ENCODE data around the gene POLH.
A peak's percentile ranks its signal among the peaks of the same experiment; 100 is the strongest.
"Not testable (repeated sequence)": the region's sequence is repeated elsewhere in the genome, so short reads cannot be mapped to it uniquely, and the experiment has no call there.

The POLH gene

DNA sequence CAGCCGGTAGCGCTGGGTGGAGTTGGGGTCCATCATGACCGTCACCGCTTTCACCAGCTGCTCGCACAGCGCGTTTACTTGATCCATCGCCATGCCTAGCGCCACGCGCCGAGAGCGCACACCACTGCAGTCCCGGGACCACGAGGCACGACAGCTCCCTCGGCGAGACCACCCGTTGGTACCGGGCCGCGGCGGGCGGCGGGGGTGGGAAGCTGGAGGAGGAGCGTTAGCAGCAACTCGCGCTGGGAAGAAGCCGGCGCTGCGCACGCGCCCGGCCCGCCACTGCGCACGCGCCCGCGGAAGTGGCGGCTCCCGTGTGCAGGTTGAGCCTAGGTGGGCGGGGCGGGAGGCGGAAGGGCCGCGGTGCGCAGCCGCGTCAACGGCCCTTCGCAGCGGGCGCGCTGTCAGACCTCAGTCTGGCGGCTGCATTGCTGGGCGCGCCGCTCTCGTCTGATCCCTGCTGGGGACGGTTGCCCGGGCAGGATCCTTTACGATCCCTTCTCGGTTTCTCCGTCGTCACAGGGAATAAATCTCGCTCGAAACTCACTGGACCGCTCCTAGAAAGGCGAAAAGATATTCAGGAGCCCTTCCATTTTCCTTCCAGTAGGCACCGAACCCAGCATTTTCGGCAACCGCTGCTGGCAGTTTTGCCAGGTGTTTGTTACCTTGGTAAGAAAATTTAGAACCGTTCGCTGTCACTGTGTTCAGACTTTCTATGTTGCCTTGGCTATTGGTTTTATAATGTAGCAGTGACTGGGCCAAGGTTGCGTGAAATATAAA, at the start of gene POLH, which contains the start of gene XPO5:
Gene POLH, plus strand, starts transcription at position 414 of the 780 bp plus-strand sequence. CDS start 6,135 bp downstream, outside the sequence.
Gene XPO5, minus strand, starts transcription at position 267 of the 780 bp plus-strand sequence. Its CDS starts 174 bp downstream, at position 93.
- DNase-seq: peak; percentile 6 to 90 (median 82)

DNA sequence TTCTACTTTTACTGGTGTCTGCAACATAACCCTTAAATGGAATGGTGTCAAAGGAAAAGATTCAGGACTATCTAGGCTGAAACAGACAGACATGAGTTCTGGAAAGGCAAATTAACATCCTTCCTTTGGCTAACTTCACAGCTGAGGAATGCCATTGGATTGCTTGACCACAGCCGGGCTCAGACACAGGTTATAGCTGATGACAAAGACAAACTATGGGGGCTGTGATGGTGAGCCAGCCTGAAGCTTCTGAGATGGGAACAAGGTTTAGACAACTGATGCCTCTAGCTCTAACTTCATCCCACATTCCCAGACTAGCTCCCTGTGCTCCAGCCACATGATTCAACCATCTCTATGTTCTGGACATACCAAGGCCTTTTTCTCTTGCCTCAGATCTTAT, 43.8 kb upstream of the POLH start:
- DNase-seq: no peak

DNA sequence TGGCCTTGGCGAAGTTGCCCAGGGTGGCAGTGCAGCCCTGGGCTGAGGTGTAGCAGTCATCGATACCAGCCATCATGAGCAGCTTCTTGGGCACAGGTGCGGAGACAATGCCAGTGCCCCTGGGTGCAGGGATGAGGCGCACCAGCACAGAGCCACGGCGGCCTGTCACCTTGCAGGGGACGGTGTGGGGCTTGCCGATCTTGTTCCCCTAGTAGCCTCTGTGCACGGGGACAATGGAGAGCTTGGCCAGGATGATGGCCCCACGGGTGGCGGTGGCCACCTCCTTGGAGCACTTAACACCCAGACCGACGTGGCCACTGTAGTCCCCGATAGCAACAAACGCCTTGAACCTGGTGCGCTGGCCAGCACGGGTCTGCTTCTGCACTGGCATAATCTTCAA, 37.0 kb upstream of the POLH start:
- DNase-seq: not testable (repeated sequence)

DNA sequence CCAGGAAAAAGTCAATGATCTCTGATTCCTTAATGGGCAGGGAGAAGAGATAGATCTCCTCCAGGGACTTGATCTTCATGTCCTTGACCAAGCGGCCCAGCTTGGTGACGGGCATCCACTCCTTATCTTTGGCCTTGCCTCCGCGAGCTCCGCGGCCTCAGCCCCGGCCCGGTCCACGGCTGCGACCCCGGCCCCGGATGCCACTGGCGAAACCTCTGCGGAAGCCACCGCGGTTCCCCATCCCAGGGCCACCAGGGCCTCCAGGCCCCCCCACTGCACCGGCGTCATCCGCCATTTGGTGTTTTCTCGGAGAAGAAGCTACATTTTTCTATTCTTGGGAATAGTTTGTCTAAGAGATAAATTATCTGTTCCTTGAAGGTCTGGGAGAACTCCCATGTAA, 36.6 kb upstream of the POLH start:
- DNase-seq: not testable (repeated sequence)

DNA sequence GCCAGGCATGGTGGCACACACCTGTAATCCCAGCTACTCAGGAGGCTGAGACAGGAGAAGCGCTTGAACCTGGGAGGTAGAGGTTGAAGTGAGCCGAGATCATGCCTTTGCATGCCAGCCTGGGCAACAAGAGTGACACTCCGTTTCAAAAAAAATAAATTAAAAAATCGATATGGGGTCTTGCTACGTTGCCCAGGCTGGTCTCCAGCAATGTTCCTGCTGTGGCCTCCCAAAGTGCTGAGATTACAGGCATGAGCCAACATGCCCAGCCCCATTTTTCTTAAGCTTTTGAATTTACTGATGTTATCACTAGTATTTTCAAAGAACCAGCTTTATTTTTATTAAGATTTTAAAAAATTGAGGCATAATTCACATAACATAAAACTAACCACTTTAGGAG, 35.5 kb upstream of the POLH start:
- no peak for DNase-seq

DNA sequence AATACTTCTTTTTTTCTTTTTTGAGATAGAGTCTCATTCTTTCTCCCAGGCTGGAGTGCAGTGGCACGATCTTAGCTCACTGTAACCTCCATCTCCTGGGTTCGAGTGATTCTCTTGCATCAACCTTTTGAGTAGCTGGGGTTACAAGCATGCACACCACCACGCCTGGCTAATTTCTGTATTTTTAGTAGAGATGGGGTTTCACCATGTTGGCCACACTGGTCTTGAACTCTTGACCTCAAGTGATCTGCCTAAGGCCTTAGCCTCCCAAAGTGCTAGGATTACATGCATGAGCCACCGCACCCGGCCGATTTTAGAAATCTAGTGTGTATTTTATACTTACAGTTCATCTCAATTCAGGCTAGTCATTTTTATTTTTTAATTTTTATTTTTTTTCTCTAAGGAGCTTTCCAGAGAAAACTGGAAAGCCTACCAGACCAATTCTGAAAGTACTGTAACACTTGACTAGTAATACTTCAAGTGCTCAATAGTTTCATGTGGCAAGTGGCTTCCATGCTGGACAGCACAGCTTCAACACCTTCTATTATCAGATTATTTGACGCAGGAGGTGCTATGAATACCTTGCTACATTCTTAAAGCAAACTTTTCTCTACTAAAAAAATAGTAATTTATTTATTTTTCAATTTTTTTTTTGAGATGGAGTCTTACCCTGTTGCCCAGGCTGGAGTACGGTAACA, 34.1 kb upstream of the POLH start:
- DNase-seq: no peak

DNA sequence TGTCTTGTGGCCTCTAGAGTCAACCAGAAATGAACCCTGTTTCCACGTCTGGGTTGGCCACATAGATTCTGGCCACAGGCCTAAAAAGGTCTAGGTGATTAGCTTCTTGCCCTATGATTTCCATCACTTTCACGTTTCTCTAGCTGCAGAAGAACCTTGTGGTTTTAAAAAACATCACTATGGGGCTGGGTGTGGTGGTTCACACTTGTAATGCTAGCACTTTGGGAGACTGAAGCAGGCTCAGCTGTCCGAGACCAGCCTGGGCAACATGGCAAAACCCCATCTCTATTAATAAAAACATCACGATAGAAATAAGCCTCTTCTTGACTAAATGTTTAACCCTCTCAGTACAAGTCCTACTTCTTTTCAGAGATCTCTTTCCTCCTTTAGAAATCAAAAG, 31.5 kb upstream of the POLH start:
- no peak for DNase-seq

DNA sequence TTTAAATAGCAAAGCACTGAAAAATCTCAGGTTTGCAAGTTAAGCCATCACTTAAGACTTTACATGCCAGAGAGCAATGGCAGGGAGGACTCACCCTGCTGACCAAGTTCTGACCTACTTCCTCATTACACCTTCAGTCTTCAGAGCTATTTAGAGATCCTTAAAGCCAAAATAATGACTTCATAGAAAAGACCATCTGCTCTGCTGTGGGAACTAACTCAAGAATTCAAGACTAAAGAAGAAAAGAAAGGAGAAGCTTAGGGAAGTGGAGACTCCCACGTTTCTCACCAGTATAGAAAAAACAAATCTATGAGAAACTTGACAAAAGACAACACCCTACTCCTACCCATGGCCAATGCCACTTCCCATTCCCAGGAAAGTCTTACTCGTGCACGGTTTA, 28.8 kb upstream of the POLH start:
- no peak for DNase-seq

DNA sequence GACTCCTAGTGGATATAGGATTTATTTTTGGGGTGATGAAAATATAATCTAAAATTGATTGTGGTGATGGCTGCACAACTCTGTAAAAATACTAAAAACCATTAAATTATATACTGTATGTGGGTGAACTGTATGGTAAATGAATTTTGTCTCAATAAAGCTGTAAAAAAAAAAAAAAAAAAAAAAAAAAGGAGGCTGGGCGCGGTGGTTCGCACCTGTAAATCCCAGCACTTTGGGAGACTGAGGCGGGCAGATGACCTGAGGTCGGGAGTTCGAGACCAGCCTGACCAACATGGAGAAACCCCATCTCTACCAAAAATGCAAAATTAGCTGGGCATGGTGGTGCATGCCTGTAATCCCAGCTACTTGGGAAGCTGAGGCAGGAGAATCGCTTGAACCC, 18.4 kb upstream of the POLH start:
- not testable (repeated sequence) for DNase-seq

DNA sequence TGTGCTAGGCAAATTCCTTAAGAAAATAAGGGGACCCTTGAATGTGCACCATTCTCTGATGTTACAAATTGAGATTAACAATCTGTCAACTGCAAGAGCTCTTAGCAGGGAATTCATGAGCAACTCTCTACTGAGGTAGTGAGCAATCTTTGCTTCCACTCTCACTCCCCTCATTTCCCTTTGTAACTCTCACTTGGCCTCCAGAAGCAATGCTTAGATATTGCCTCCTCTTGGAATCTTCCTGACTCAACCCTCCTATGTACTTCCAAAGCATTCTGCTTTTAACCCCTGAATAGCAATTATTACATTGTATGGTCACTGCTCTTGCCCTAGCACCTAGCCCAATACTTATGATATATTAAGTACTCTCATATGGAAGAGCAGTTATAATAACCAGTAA, 16.7 kb upstream of the POLH start:
- DNase-seq: no peak

DNA sequence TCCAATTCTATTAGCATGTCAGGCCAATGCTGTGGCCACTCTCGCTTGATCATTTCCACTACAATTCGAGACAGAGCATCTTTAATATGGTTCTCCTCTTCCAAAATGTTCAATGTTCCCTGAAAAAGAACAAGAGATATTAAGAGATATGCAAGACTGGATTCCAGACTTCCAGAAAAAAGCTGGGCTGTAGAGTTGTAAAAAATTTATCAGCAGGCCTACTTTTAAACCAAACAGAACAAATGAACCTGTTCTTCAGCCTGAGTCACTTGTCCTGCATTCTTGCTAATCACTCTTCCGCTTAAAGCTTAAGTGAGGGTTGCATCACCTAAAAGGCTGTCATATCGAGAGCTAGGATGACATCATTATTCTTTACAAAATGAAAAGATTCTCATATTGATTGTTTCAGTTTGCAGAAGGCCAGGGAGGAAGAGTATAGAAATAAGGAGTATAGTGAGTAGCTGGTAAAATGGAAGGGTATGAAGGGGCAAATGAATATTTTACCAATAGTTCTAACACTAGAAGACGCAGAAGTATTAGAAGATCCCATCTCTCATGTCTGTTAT, 5.0 kb upstream of the POLH start:
- DNase-seq: no peak

DNA sequence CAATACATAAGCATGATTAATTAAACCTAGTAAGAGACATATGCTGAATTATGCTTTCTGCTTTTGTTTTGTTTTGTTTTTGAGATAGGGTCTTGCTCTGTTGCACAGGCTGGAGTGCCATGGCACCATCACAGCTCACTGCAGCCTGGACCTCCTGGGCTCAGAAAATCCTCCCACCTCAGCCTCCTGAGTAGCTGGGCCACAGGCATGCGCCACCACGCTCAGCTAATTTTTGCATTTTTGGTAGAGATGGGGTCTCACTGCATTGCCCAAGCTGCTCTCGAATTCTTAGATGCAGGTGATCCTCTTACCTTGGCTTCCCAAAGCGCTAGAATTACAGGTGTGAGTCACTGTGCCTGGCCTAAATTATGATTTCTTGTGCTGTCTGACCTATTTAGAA, 4.0 kb upstream of the POLH start:
- DNase-seq: no peak

DNA sequence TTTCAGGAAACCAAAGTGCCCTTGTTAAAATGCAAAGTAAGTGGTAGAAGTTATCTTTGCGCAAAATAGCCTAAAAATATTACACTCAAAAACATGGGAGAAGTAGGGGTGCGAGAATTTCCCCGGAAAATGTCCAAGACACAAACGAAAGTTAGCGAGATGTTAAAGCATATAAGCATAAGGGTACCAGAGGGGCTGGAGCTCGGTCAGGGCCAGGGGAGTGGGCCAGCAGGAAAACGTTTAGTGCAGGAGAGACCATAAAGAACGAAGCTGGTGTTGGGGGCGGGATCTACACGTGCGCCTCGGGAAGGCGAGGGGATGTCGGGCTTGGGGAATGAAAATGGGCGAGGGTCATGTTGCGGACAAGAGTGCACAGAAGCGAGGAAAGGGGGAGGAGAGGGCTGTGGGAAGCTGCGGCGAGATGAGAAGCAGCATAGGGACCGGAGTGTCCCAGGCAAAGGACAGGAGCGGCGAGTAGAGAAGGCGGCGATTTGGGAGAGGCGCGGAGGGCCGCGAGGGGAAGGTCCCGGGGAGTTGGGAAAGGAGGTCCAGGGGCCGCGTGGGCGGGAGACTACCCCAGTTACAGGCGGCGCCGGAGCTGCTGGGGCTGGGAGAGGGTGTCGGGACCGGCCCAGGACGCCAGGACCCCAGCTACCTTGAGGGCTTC, 747 bp upstream of the POLH start:
- peak in 18 of 58 donors; percentile 24 to 65 (median 42) for DNase-seq

DNA sequence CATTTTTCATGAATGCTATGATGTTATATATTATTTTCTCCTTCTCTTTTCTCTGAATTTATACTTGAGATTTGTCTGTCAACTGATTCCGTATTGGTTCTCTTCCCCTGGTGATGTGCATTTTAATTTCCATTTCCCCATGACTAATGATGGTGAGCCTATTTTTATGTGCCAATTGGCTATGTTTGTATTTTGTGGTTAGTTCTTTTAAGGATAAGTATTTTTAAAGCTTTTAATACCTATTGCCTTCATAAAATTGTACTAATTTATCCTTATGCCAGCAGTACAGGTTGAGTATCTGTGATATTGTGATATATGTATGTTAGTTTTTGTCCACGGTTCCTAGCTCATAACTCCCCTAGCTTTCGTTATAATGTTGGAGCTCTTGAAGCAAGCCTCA, 2.8 kb downstream of the POLH start:
- no peak for DNase-seq

DNA sequence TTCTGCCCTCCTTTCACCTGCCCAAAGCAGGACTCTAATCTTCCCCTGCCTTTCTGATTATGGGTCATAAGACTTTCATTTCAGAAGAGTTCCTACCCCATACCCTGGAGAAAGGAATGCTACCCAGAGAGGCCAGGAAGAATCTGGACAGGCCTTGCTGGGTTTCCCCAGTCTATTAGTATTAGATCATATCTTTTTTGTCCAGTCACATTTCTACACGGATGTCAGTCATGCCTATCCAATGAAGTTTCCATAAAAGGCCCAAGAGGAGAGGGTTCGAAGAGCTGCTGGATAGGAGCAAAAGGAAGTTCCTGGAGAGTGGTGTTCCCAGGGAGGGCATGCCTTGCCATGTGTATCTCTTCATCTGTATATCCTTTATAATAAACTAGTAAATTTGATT, 3.2 kb downstream of the POLH start:
- no peak for DNase-seq

DNA sequence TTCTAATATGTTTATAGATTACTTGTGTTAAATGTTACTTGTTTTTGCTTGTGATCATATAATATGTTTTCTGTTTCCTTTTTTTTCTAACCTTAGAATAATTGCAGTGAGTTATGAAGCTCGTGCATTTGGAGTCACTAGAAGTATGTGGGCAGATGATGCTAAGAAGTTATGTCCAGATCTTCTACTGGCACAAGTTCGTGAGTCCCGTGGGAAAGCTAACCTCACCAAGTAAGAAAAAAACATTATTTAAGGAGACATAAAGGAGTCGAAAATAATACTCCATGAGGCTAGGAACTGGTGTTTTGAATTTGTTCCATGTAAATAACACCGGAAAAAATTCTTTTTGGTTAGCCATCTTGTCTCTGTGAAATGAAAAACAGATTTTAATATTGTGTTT, 6.9 kb downstream of the POLH start:
- no peak for DNase-seq

DNA sequence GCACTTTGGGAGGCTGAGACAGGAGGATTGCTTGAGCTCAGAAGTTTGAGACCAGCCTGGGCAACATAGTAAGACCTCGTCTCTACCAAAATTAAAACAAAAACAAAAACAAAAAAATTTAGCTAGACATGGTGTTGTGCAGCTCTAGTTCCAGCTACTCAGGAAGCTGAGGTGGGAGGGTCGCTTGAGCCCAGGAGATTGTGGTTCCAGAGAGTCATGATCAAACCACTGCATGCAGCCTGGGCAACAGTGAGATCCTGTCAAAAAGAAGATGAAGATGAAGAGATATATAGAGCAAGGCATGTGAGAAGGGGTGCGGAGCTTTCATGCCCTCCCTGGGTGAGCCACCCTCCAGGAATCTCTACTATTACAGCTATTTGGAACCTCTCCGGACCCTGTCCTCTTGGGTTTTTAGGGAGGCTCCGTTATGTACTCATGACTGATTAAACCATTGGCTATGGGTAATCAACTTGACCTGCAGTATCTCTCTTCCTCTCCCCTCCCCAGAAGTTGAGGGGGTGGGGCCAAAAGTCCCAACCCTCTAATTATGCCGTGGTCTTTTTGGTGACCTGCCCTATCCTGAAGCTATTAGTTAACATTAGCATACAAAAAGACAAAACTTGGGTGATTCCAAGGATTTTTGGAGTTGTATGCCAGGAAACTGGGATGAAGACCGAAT, 9.0 kb downstream of the POLH start:
- DNase-seq: no peak

DNA sequence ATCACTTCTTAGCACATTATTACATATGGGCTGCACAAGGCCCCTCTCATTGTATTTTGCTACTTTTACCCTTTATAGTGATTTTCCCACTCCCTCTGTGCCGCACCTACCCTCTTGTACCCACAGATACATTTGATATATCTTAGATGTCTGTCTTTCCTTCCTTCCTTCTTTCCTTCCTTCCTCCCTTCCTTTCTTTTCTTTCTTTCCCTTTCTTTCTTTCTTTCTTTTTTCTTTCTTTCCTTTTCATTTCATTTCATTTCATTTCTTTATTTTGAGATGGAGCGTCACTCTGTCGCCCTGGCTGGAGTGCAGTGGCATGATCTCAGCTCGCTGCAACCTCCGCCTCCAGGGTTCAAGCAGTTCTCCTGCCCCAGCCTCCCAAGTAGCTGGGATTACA, 12.2 kb downstream of the POLH start:
- DNase-seq: no peak

DNA sequence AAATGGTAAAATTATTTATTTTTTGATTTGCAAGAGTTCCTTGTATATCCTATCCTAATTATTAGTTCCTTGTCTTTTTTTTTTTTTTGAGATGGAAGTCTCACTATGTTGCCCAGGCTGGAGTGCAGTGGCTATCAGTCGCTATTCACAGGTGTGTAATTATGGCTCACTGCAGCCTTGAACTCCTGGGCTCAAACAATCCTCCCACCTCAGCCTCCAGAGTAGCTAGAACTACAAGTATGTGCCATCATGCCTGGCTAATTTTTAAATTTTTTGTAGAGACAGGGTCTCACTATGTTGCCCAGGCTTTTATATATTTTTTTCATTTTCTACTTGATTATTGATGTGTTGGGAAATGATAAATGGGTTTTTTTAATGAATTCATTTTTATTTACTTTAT, 13.6 kb downstream of the POLH start:
- DNase-seq: not testable (repeated sequence)

DNA sequence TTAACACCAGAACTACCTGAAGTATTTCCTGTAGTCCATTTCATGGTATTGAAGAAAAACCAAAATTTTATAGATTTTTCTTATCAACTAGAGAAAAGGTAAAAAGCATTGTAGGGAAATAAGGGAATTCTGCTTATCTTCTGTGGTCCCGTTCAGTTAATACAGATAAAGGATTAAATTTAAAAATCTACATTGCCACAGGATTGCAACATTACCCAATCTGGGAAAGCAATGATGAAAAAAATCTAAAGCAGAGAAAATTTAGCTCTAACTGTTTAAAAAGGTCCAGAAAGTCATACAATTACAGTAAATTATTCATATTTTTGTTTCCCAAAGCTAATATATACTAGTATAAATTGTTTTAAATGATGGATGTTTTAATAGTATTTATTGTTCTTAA, 18.0 kb downstream of the POLH start:
- DNase-seq: no peak

DNA sequence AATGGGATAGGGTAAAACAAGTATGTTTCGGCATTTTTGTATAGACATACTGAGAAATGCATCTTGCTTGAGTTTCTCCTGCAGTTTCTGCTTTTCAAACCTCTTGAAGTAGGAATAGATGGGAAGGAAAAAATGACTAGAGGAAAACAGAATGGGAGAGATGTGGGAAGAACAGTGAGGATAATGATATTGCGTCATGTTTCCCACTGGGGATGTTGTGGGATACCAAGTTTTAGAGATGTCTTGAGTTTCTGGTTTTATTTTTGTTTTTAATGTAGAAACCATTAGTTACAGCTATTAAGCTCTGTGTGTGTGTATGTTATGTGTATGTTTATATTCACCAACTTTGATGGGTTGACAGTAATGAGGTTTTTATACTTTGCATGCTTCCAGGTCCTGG, 24.6 kb downstream of the POLH start:
- DNase-seq: no peak

All from anterior cingulate cortex (tissue), 58 donors.